Fibroblast of skin of left biceps (primary cell): Measurements from ENCODE around the gene HELZ.
"Not testable (repeated sequence)": the region's sequence is repeated elsewhere in the genome, so short reads cannot be mapped to it uniquely, and the experiment has no call there.

ENCODE experiments used
- DNase-seq, 2 experiments: peaks; one replicate each; pipeline ENCODE4 v3.0.0-alpha.2; 2013; ENCODE audit warnings: low read depth in 2 of 2

The HELZ gene

GRCh38 chr17:67142030-67142429, 103.0 kb downstream of the HELZ start:
- not testable (repeated sequence) for DNase-seq

- DNase-seq: no peak
These were observed 105.0 kb downstream of the HELZ start for GRCh38 chr17:67139784-67140665.

GRCh38 chr17:67139289-67139688, 105.7 kb downstream of the HELZ start:
- DNase-seq: no peak

- DNase-seq: no peak
These were observed 106.6 kb downstream of the HELZ start for GRCh38 chr17:67138392-67138791.

- no peak for DNase-seq
These were observed 107.1 kb downstream of the HELZ start for GRCh38 chr17:67137860-67138259.

- DNase-seq: no peak
These were observed 108.0 kb downstream of the HELZ start for GRCh38 chr17:67137026-67137370.

- DNase-seq: no peak
These were observed 108.6 kb downstream of the HELZ start for GRCh38 chr17:67136191-67137025.

GRCh38 chr17:67133161-67133560, 111.8 kb downstream of the HELZ start:
- no peak for DNase-seq

- DNase-seq: no peak
These were observed 112.6 kb downstream of the HELZ start for GRCh38 chr17:67132366-67132765.

- DNase-seq: no peak
These were observed 114.2 kb downstream of the HELZ start for GRCh38 chr17:67130768-67131167.

- DNase-seq: no peak
These were observed 115.7 kb downstream of the HELZ start for GRCh38 chr17:67129283-67129682.

- no peak for DNase-seq
These were observed 116.3 kb downstream of the HELZ start for GRCh38 chr17:67128700-67129099.

GRCh38 chr17:67127925-67128324, 117.1 kb downstream of the HELZ start:
- DNase-seq: no peak

- no peak for DNase-seq
These were observed 118.0 kb downstream of the HELZ start for GRCh38 chr17:67126983-67127382.

GRCh38 chr17:67126543-67126942, 118.5 kb downstream of the HELZ start:
- not testable (repeated sequence) for DNase-seq

- DNase-seq: no peak
These were observed 119.1 kb downstream of the HELZ start for GRCh38 chr17:67125924-67126323.

- DNase-seq: no peak
These were observed 119.6 kb downstream of the HELZ start for GRCh38 chr17:67125417-67125816.

- no peak for DNase-seq
These were observed 120.4 kb downstream of the HELZ start for GRCh38 chr17:67124450-67125148.

- DNase-seq: no peak
These were observed 121.3 kb downstream of the HELZ start for GRCh38 chr17:67123699-67124098.

- DNase-seq: no peak
These were observed 123.6 kb downstream of the HELZ start for GRCh38 chr17:67121316-67121891.

GRCh38 chr17:67119102-67119501, 125.9 kb downstream of the HELZ start:
- DNase-seq: no peak

GRCh38 chr17:67116045-67116575, 128.9 kb downstream of the HELZ start:
- DNase-seq: no peak
